Omental fat pad (tissue), 4 donors: Measurements from ENCODE around the gene MCEMP1. TPM values are rescaled to one million over a fixed set of nuclear protein-coding genes. Genes with fewer than 3 reads are reported as not detected.

Experiments
- ATAC-seq: fragments of 150-250 bp; one replicate; pipeline ENCODE4 v1.9.1; 2016; ENCODE audit warnings: mild to moderate bottlenecking, moderate library complexity; ENCODE audit not compliant: low FRiP score
- DNase-seq: peaks from one replicate; pipeline ENCODE4 v3.0.0-alpha.2; 2019; ENCODE audit warnings: low spot score
- CTCF ChIP-seq, 3 donors: fragments of 450-650 bp; IDR thresholded peaks; one replicate each; pipeline ENCODE4 v1.5.1; 2016 to 2017; ENCODE audit warnings: antibody characterized with exemption in 3 of 3, mild to moderate bottlenecking in 3 of 3, moderate library complexity in 2 of 3
- total RNA-seq, 4 donors: library from RNA; depleted of rRNA; stranded (reverse); fragments of >200 nt; gene quantifications; one replicate each; pipeline ENCODE4 v1.1.0, GENCODE V29; 2016

Gene MCEMP1
- total RNA-seq, 4 donors from 2014 or later: 2.2 to 6.5 (median 3.4) TPM

- ATAC-seq: no peak
- no peak for TF ChIP-seq CTCF (IDR thresholded peaks at IDR 0.05)
- DNase-seq: no peak
Observed at GRCh38 chr19:7633698-7634097, 43.2 kb upstream of the MCEMP1 start, which contains the start of gene PCP2. TSS of gene PCP2 (minus strand) at chr19:7633719. CDS start at chr19:7633457, 262 bp downstream.

DNA sequence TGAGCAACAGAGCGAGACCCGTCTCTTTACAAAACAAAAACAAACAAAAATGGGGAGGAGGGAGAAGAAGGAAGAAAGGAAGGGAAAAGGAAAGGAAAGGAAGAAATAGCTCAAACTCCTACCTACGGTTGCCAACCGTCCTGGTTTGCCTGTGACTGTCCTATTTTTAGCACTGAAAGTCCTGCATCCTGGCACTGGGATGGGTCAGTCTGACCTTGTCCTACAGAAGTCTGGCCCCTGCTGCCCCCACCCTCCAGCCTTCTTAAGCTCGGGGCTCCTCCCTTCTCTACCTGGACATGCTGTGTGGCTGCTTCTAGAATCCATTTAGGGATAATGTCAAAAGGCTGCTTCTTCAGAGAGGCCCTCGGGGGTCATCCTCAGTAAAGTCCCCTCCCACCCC, 41.2 kb upstream of the MCEMP1 start:
- TF ChIP-seq CTCF (IDR thresholded peaks at IDR 0.05): no peak
- DNase-seq (no peak), ATAC-seq (no peak)

DNA sequence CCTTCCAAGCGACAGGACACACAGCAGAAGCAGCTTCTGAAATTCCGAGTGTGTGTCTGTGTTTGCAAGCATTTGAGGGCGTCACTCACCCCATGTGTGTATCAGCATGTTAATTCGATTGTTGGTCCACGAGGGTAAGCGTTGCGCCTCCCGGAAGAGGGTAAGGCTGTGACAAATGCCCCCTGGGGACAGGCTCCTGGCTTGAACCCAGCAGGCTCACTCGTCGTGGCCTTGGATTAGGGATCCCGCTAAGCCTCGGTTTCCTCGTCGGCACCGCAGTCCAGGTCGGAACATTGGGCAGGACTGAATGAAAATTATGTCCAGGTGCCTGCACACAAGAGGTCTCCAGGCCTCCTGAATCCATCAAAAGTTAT, 40.6 kb upstream of the MCEMP1 start:
- ATAC-seq (no peak), DNase-seq (no peak)
- no peak for TF ChIP-seq CTCF (IDR thresholded peaks at IDR 0.05)

- ATAC-seq: peak; percentile 85
- TF ChIP-seq CTCF (IDR thresholded peaks at IDR 0.05): no peak
- peak; percentile 52 for DNase-seq
Observed at GRCh38 chr19:7636691-7637373, 40.1 kb upstream of the MCEMP1 start, which contains the start of gene STXBP2. TSS of gene STXBP2 (plus strand) at chr19:7637110. CDS start at chr19:7637150, 40 bp downstream.

DNA sequence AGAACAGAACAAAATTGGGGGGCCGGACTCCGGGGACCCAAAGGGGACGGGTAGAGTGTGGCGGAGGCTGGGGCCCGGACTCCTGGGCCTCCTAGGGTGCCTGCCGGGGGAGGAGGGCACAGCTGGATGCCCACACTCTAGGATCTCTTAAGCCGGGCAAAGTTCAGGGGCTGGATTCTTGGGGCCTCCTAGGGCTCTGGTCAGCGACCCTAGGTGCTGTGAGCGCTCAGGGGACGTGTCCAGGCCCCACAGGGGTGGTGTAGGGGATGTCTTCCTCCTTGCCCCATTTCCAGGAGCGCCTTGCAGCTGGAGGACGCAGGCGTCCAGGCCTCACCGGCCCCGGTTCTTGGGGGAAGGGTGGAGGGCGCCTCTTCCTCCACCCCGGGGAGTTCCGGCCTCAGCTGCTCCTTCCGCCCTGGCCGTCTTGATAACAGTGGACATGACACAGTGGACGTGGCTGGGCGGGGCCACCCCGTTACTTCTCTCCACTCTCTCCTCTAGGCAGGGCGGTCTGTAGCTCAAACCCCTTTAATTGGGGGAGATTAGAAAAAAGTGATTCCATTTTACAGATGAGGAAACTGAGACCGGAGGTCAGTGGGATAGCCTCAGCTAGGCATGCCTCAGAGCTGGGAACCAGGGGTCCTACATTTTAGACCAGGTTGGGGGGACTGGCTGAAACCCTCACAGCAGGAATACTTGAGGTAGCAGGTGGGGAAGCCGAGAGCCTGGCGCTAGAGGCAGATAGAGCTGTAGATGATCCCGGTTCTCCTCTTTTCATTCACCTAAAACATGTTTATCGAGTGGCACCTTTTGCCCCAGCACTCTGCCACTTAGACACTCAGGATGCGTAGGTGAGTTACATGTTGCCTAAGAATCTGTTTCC, 39.3 kb upstream of the MCEMP1 start:
- DNase-seq (no peak), ATAC-seq (peak; percentile 11)
- TF ChIP-seq CTCF (IDR thresholded peaks at IDR 0.05): no peak

GRCh38 chr19:7638802-7639465, 38.0 kb upstream of the MCEMP1 start:
- TF ChIP-seq CTCF (IDR thresholded peaks at IDR 0.05): no peak
- no peak for ATAC-seq
- DNase-seq: no peak
